Thoracic aorta (tissue), 2 donors: ENCODE measurements around the gene OR7C2. TPM values are rescaled to one million over a fixed set of nuclear protein-coding genes. Genes with fewer than 3 reads are reported as not detected.

ENCODE experiments used
- ATAC-seq: fragments of 150-250 bp; one replicate; pipeline ENCODE4 v1.8.0; 2017; ENCODE audit warnings: low read depth; ENCODE audit not compliant: insufficient number of reproducible peaks, low FRiP score
- DNase-seq: peaks from one replicate; pipeline ENCODE4 v3.0.0-alpha.2; 2020; ENCODE audit warnings: low spot score
- H3K27ac ChIP-seq, 2 donors: fragments of 200-600 bp; sonication (generic); 1 replicate in 1 of 2; 2 replicates in 1 of 2; pipeline ENCODE4 v1.5.1; 2016; ENCODE audit warnings: mild to moderate bottlenecking in 2 of 2, moderate library complexity in 2 of 2
- H3K27me3 ChIP-seq: fragments of 200-600 bp; sonication (generic); replicated peaks from 2 replicates; pipeline ENCODE4 v1.6.0; 2016; ENCODE audit warnings: mild to moderate bottlenecking; ENCODE audit not compliant: insufficient read depth
- H3K36me3 ChIP-seq: fragments of 200-600 bp; sonication (generic); one replicate; pipeline ENCODE4 v1.5.1; 2016
- H3K4me1 ChIP-seq, 2 donors: fragments of 200-600 bp; sonication (generic); 1 replicate in 1 of 2; 2 replicates in 1 of 2; pipeline versions ENCODE4 v1.5.1 to v1.6.0; 2016; ENCODE audit warnings: low read depth in 2 of 2, mild to moderate bottlenecking in 1 of 2; ENCODE audit not compliant: control insufficient read depth in 1 of 2
- H3K4me3 ChIP-seq: fragments of 200-600 bp; sonication (generic); 2 replicates; pipeline ENCODE4 v1.5.1; 2016; ENCODE audit warnings: mild to moderate bottlenecking
- H3K9me3 ChIP-seq: fragments of 200-600 bp; sonication (generic); 2 replicates; pipeline ENCODE4 v1.5.1; 2016
- total RNA-seq, 2 donors: library from RNA; depleted of rRNA; stranded (reverse); fragments of >200 nt; gene quantifications; one replicate each; pipeline versions ENCODE4 v1.1.0 to v1.2.3, GENCODE V29; 2016
- TF ChIP-seq, protein P1 (sequence below): fragments of 200-600 bp; sonication (generic); IDR thresholded peaks from one replicate; pipeline ENCODE4 v1.5.1; 2019; ENCODE audit warnings: antibody characterized with exemption

Gene OR7C2
- total RNA-seq, 2 donors from 2014 or later = not detected

DNA sequence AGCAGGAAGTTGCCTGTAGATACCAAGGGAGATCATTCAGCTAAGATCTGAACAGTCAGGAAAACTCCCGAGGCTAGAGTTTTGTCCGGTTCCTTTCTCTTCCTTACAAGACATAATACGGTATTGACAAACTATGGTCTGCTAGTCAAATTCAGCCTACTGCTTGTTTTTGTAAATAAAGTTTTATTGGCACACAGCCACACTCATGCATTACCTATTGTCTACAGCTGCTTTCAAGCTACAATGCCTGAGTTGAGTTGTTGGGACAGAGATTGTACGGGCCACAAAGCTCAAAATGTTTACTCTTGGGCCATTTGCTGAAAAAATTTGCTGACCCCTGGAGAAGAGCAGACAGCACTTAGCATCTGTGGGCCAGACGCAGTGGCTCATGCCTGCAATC lies 35.8 kb downstream of the OR7C2 start:
- Histone ChIP-seq H3K27me3 (no peaks in the 10 kb centered on the region), H3K36me3 (no peaks in the 10 kb centered on the region), H3K9me3 (no peaks in the 10 kb centered on the region), H3K4me1 (no peaks in the 10 kb centered on the region), H3K27ac (no peak overlapping the region), H3K4me3 (no peak overlapping the region)
- DNase-seq (no peak), ATAC-seq (no peak)
- TF ChIP-seq, protein P1, sequence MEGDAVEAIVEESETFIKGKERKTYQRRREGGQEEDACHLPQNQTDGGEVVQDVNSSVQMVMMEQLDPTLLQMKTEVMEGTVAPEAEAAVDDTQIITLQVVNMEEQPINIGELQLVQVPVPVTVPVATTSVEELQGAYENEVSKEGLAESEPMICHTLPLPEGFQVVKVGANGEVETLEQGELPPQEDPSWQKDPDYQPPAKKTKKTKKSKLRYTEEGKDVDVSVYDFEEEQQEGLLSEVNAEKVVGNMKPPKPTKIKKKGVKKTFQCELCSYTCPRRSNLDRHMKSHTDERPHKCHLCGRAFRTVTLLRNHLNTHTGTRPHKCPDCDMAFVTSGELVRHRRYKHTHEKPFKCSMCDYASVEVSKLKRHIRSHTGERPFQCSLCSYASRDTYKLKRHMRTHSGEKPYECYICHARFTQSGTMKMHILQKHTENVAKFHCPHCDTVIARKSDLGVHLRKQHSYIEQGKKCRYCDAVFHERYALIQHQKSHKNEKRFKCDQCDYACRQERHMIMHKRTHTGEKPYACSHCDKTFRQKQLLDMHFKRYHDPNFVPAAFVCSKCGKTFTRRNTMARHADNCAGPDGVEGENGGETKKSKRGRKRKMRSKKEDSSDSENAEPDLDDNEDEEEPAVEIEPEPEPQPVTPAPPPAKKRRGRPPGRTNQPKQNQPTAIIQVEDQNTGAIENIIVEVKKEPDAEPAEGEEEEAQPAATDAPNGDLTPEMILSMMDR = no peak

DNA sequence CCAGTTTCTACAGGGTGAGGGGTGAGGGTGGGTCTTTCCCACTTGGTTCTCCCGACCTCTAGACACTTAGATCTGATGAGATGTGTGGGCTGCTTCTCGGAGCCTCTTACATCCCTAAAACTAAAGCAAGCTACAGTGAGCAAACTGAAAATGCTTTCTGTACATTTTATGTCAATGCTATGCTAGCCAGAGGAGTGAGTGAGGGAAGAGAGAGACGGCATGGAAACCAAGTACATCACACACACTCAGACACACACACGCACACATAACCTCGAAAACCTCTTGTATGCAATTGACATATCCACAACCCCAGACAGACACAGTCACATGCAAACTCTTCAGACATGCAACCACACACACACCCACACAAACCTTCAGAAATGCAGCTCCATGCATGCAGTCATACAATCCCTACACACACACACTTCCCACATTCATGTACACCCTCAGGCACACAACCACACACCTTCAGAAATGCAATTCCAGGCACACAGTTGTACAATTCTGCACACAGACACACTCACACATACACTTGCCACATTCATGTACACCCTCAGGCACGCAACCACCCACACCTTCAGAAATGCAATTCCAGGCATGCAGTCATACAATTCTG lies 37.0 kb downstream of the OR7C2 start:
- H3K4me1 ChIP-seq = no peaks in the 10 kb centered on the region
- ATAC-seq (no peak), DNase-seq (no peak)
- H3K36me3 ChIP-seq = no peaks in the 10 kb centered on the region
- no peak overlapping the region for H3K27ac ChIP-seq
- no peaks in the 10 kb centered on the region for H3K27me3 ChIP-seq
- no peaks in the 10 kb centered on the region for H3K9me3 ChIP-seq
- no peak overlapping the region for H3K4me3 ChIP-seq
- TF ChIP-seq, protein P1 = no peak

DNA sequence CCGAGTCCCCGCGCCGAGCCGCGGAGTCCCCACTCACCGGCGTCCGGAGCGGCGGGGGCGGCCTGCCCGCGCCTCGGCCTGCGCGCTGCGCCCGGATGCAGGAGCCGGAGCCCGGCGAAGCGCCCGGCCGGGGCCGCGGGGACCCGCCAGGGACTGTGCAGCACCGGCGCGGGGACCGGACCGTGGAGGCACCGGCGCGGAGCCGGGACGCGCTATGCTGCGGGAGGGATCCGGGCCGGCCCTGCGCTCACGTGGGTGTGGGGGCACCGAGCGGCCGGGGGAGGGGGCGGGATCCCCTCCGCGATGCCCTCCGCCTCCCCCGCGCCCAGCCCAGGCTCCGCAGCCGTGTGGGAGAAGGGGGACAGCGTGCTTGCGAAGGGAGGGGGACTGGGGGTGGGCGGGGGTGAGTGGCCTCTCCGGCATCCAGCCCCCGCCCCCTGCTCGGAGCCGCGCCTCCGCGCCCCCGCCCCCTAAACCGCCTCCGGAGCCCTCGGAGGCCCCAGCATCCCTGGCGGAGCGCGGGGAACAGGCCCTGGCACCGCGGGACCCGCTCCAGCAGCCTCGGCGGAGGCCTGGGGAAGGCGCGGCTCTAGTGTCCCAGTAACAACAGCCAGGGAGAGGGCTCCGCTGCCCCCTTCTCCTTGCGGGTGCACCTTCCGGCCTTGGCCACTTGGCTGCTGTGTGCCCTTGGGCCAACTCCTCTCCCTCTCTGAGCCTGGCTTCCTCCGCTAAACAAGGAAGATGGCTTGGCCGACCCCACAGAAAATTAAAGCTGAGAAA lies 38.4 kb downstream of the OR7C2 start, which contains the start of gene SLC1A6:
SLC1A6 (minus strand) TSS at position 389 of the 780 bp plus-strand sequence. CDS start 6,954 bp downstream, outside the sequence.
- Histone ChIP-seq H3K4me3 (no peak within 1 kb of the TSS), H3K4me1 (no peaks in the 10 kb centered on the region), H3K27ac (no peak within 1 kb of the TSS), H3K9me3 (no peaks in the 10 kb centered on the region), H3K36me3 (no peaks in the 10 kb centered on the region), H3K27me3 (no peaks in the 10 kb centered on the region)
- DNase-seq = no peak
- TF ChIP-seq, protein P1 = no peak
- no peak for ATAC-seq

DNA sequence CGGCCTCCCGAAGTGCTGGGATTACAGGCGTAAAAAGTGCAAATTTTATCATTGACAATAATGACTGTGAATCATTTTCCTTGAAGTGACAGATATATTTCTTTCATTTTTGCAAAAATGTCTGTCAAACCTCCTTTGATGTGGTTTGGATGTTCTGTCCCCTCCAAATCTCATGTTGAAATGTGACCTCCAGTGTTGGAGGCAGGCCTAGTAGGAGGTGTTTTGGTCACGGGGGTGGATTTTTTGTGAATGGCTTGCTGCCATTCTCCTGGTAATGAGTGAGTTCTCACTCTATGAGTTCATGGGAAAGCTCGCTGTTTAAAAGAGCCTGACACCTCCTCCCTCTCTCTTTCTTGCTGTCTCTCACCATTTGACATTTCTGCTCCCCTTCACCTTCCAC lies 43.8 kb downstream of the OR7C2 start:
- DNase-seq = no peak
- Histone ChIP-seq H3K36me3 (no peaks in the 10 kb centered on the region), H3K9me3 (no peaks in the 10 kb centered on the region), H3K4me1 (no peaks in the 10 kb centered on the region), H3K27ac (no peak overlapping the region), H3K27me3 (no peaks in the 10 kb centered on the region), H3K4me3 (no peak overlapping the region)
- ATAC-seq = no peak
- TF ChIP-seq, protein P1 = no peak

Other genes with a start within 250 kb of the OR7C2 start
- 1 to 10 TPM; 8.3 to 9.9 TPM for gene ADGRE2, start 162.9 kb upstream of the OR7C2 start, total RNA-seq
- gene OR7A5, start 106.3 kb upstream of the OR7C2 start, total RNA-seq = not detected
- gene OR7C1, start 106.3 kb upstream of the OR7C2 start, total RNA-seq = not detected
- not detected for gene OR7A10, start 92.6 kb upstream of the OR7C2 start, total RNA-seq
- gene OR7A17, start 55.4 kb upstream of the OR7C2 start, total RNA-seq = not detected
- not detected for gene SLC1A6, start 38.4 kb downstream of the OR7C2 start, total RNA-seq
- under 1 TPM in 1 of 2 donors, not detected in 1; 0.54 TPM for gene CASP14, start 108.0 kb downstream of the OR7C2 start, total RNA-seq
- not detected for gene OR1I1, start 140.7 kb downstream of the OR7C2 start, total RNA-seq
- 10 to 100 TPM; 46.6 to 83.3 TPM for gene SYDE1, start 165.9 kb downstream of the OR7C2 start, total RNA-seq